Measurements from ENCODE around the gene GGNBP2.
A peak's percentile ranks its signal among the peaks of the same experiment; 100 is the strongest.

DNA sequence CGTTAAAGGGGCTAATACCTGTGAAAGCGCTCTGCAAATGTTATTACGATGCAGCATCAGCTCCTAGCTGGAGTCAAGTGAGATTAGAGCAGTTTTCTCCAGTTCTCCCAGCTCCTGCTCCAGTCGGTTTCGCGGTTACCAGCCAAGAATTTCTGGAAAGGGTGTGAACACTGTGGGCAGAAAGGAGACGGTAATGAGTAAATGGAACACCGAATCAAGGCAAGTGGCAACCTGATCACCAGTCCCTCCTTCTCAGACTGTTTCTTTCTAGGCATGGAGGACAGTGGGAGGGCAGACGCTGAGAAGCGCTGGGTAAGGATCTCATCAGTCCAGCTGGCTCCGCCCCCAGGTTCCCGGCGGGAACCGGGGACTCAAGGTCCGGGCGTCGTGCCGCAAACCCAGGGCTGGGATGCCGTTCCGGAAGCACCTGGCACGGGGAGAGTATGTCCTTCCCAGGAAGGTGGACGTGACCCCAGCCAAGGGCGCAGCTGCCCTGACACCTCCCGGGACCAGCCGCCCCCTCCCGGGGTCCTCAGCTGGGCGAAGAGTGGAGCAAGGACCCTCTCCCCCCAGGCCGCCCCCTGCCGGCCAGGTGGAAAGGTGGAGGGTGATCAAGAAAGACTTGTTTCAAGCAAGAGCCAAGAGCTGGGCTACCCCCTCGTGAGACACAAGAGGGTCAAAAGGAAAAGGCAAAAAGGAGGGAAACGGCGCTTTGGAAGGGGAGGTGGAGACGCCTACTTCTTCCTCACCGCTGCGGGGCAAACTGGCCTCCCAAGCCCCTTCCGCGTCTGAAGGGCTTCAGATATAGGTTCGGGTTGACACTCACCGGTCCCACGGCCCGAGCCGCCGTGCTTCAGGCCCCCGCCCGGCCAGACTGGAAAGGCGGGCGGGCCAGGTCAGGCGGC, 10.5 kb upstream of the GGNBP2 start:
- TF ChIP-seq POLR2AphosphoS5 (IDR thresholded peaks at IDR 0.05) (peak in 2 of 3 donors; percentile 37 to 57), CTCF (IDR thresholded peaks at IDR 0.05) (peak; percentile 39 to 72 (median 50)), EP300 (IDR thresholded peaks at IDR 0.05; ENCODE audit: low read depth) (no peak), POLR2A (IDR thresholded peaks at IDR 0.05) (peak; percentile 4)

Data from transverse colon (tissue), 4 donors.